HG03159 (cell line): ENCODE results near the gene RET.

Source experiments
- ATAC-seq: cut with Tn5 transposase; IDR thresholded peaks from one replicate; pipeline ENCODE4 v1.9.1; 2021; ENCODE audit warnings: mild to moderate bottlenecking, moderate library complexity; ENCODE audit not compliant: unreplicated experiment

Gene RET

GRCh38 chr10:43118631-43119415 is 42.0 kb downstream of the RET start:
- ATAC-seq = no peak

- no peak for ATAC-seq
Observed at GRCh38 chr10:43119416-43120115, 42.7 kb downstream of the RET start.

GRCh38 chr10:43120116-43120928 is 43.5 kb downstream of the RET start:
- no peak for ATAC-seq

GRCh38 chr10:43120929-43121314 is 44.1 kb downstream of the RET start:
- ATAC-seq = peak; percentile 85

- peak; percentile 1 for ATAC-seq
Observed at GRCh38 chr10:43121444-43121843, 44.6 kb downstream of the RET start.

GRCh38 chr10:43122096-43122495 is 45.2 kb downstream of the RET start:
- no peak for ATAC-seq

- no peak for ATAC-seq
Observed at GRCh38 chr10:43122826-43123225, 46.0 kb downstream of the RET start.

- ATAC-seq = no peak
Observed at GRCh38 chr10:43123361-43124093, 46.7 kb downstream of the RET start.

- ATAC-seq = no peak
Observed at GRCh38 chr10:43124094-43124521, 47.2 kb downstream of the RET start.

GRCh38 chr10:43124574-43125273 is 47.9 kb downstream of the RET start:
- no peak for ATAC-seq

GRCh38 chr10:43125274-43125845 is 48.5 kb downstream of the RET start:
- no peak for ATAC-seq

GRCh38 chr10:43125881-43126731 is 49.2 kb downstream of the RET start:
- ATAC-seq = no peak

- ATAC-seq = peak; percentile 61
Observed at GRCh38 chr10:43126759-43127424, 50.0 kb downstream of the RET start.

- ATAC-seq = no peak
Observed at GRCh38 chr10:43127442-43127841, 50.6 kb downstream of the RET start.

GRCh38 chr10:43128331-43128730 is 51.5 kb downstream of the RET start:
- no peak for ATAC-seq

- peak; percentile 64 for ATAC-seq
Observed at GRCh38 chr10:43128958-43129706, 52.3 kb downstream of the RET start.

GRCh38 chr10:43130770-43131171 is 53.9 kb downstream of the RET start:
- ATAC-seq = no peak

GRCh38 chr10:43131256-43131655 is 54.4 kb downstream of the RET start:
- no peak for ATAC-seq
